SU-DHL-6 (cell line): ENCODE results near the gene CCL7.

Source experiments
- EZH2phosphoT487 ChIP-seq: fragments of 200-600 bp; sonication (generic), shearing (Covaris generic); conservative IDR thresholded peaks from 2 replicates; pipeline ENCODE4 v1.6.1; 2018; ENCODE audit warnings: mild to moderate bottlenecking, antibody characterized with exemption, low read length, moderate library complexity, mixed read lengths
- TF ChIP-seq, protein P1 (sequence below): fragments of 200-600 bp; sonication (generic); IDR thresholded peaks from one replicate; pipeline ENCODE4 v1.5.1; 2017; ENCODE audit warnings: antibody characterized with exemption, mild to moderate bottlenecking, low read length, moderate library complexity; ENCODE audit not compliant: insufficient read depth, poor library complexity, severe bottlenecking

DNA sequence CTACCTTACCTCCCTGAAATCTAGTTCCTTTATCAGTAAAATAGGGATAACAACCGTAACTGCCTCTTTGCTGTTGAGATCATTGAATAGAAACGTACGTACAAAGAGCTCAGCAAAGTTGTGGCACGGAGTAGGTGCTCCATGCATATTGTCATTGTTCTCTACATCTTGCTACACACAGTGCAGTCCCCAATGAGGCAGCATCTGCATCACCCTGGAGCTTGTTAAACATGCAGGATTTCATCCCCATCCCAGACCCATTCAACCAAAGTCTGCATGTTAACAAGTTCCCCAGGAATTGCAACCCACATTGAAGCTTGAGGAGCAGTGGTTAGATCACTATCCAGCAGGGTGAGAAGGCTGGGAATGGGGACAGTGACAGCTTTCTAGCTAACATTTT lies 48.6 kb upstream of the CCL7 start:
- TF ChIP-seq, protein P1, sequence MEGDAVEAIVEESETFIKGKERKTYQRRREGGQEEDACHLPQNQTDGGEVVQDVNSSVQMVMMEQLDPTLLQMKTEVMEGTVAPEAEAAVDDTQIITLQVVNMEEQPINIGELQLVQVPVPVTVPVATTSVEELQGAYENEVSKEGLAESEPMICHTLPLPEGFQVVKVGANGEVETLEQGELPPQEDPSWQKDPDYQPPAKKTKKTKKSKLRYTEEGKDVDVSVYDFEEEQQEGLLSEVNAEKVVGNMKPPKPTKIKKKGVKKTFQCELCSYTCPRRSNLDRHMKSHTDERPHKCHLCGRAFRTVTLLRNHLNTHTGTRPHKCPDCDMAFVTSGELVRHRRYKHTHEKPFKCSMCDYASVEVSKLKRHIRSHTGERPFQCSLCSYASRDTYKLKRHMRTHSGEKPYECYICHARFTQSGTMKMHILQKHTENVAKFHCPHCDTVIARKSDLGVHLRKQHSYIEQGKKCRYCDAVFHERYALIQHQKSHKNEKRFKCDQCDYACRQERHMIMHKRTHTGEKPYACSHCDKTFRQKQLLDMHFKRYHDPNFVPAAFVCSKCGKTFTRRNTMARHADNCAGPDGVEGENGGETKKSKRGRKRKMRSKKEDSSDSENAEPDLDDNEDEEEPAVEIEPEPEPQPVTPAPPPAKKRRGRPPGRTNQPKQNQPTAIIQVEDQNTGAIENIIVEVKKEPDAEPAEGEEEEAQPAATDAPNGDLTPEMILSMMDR = no peak
- TF ChIP-seq EZH2phosphoT487 = no peak
